GM23338 (cell line): ENCODE results near the gene LAMTOR4. TPM values are rescaled to one million over a fixed set of nuclear protein-coding genes. Genes with fewer than 3 reads are reported as not detected.

Experiments
- ATAC-seq: fragments of 200-7000 bp; cut with Tn5 transposase; 3 replicates; pipeline ENCODE4 v1.9.1; 2020
- DNase-seq: peaks from one replicate; pipeline ENCODE4 v3.0.0-alpha.2; 2015; ENCODE audit warnings: low spot score
- H2AFZ ChIP-seq: fragments of 200-600 bp; sonication (generic); 2 replicates; pipeline ENCODE4 v1.8.0; 2016; ENCODE audit warnings: antibody characterized with exemption, mild to moderate bottlenecking, moderate library complexity
- H3F3A ChIP-seq: fragments of 200-600 bp; sonication (generic); replicated peaks from 2 replicates; pipeline ENCODE4 v1.8.0; 2017; ENCODE audit warnings: antibody characterized with exemption, mixed run types, low read depth
- H3K27ac ChIP-seq: fragments of 200-600 bp; sonication (generic); 2 replicates; pipeline ENCODE4 v1.6.1; 2016; ENCODE audit warnings: low read depth
- H3K27me3 ChIP-seq: fragments of 200-600 bp; sonication (generic); 2 replicates; pipeline ENCODE4 v1.8.0; 2016; ENCODE audit warnings: mild to moderate bottlenecking, mixed run types, moderate library complexity; ENCODE audit not compliant: insufficient read depth
- H3K36me3 ChIP-seq: fragments of 200-600 bp; sonication (generic); 2 replicates; pipeline ENCODE4 v1.8.0; 2016; ENCODE audit warnings: mild to moderate bottlenecking; ENCODE audit not compliant: insufficient read depth
- H3K4me1 ChIP-seq: fragments of 200-600 bp; sonication (generic); 2 replicates; pipeline ENCODE4 v1.8.0; 2016; ENCODE audit warnings: mild to moderate bottlenecking, moderate library complexity; ENCODE audit not compliant: insufficient read depth
- H3K4me2 ChIP-seq: fragments of 200-600 bp; sonication (generic); 2 replicates; pipeline ENCODE4 v1.7.1; 2017; ENCODE audit warnings: mixed run types
- H3K4me3 ChIP-seq: fragments of 200-600 bp; sonication (generic); 2 replicates; pipeline ENCODE4 v1.6.1; 2016; ENCODE audit warnings: mixed run types
- H3K79me2 ChIP-seq: fragments of 200-600 bp; sonication (generic); replicated peaks from 2 replicates; pipeline ENCODE4 v1.8.0; 2017; ENCODE audit warnings: mild to moderate bottlenecking; ENCODE audit not compliant: insufficient read depth
- H3K9me2 ChIP-seq: fragments of 200-600 bp; sonication (generic); 2 replicates; pipeline ENCODE4 v1.8.0; 2017; ENCODE audit not compliant: insufficient read depth
- H4K20me1 ChIP-seq: fragments of 200-600 bp; sonication (generic); replicated peaks from 2 replicates; pipeline ENCODE4 v1.8.0; 2017; ENCODE audit warnings: mild to moderate bottlenecking; ENCODE audit not compliant: insufficient read depth
- H3K27ac Mint-ChIP-seq: 2 replicates; pipeline ENCODE4 v1.8.0; 2020; ENCODE audit warnings: inconsistent platforms, mild to moderate bottlenecking, moderate library complexity, mixed read lengths
- H3K27me3 Mint-ChIP-seq: 3 replicates; pipeline ENCODE4 v1.8.0; 2022; ENCODE audit warnings: low read depth, mild to moderate bottlenecking, moderate library complexity, mixed read lengths, inconsistent platforms; ENCODE audit not compliant: insufficient read depth, poor library complexity
- H3K36me3 Mint-ChIP-seq: 3 replicates; pipeline ENCODE4 v1.8.0; 2021; ENCODE audit warnings: low read depth, mild to moderate bottlenecking, inconsistent platforms, moderate library complexity, mixed read lengths
- H3K4me1 Mint-ChIP-seq: 3 replicates; pipeline ENCODE4 v1.8.0; 2020; ENCODE audit warnings: mild to moderate bottlenecking, inconsistent platforms, mixed read lengths
- H3K4me3 Mint-ChIP-seq: 3 replicates; pipeline ENCODE4 v1.8.0; 2021; ENCODE audit warnings: moderate library complexity, mild to moderate bottlenecking, inconsistent platforms, mixed read lengths
- H3K9me3 Mint-ChIP-seq: 3 replicates; pipeline ENCODE4 v1.8.0; 2020; ENCODE audit warnings: moderate library complexity, mild to moderate bottlenecking, inconsistent platforms, mixed read lengths
- CREB1 ChIP-seq: fragments of 250-450 bp; sonication (Bioruptor Pico); IDR thresholded peaks from 2 replicates; pipeline ENCODE4 v1.5.0; 2020; ENCODE audit warnings: low read depth, mild to moderate bottlenecking, moderate library complexity
- CTCF ChIP-seq, 2 experiments: fragments of 200-600 bp in 1 of 2; sonication (generic) in 1 of 2; conservative IDR thresholded peaks; 2 replicates each; pipeline versions ENCODE4 v1.5.1 to v1.6.1; 2016 to 2017; ENCODE audit warnings: antibody characterized with exemption in 2 of 2, low read depth in 2 of 2, mild to moderate bottlenecking in 2 of 2, moderate library complexity in 1 of 2
- ETS1 ChIP-seq: IDR thresholded peaks from 2 replicates; pipeline ENCODE4 v1.6.1; 2016; ENCODE audit warnings: antibody characterized with exemption
- EZH2 ChIP-seq: fragments of 200-600 bp; sonication (generic); IDR thresholded peaks from one replicate; pipeline ENCODE4 v1.8.0; 2017; ENCODE audit warnings: antibody characterized with exemption, mild to moderate bottlenecking, low read depth; ENCODE audit not compliant: unreplicated experiment
- EZH2phosphoT487 ChIP-seq: fragments of 200-600 bp; sonication (generic); IDR thresholded peaks from one replicate; pipeline ENCODE4 v1.8.1; 2018; ENCODE audit warnings: antibody characterized with exemption; ENCODE audit not compliant: unreplicated experiment
- JUNB ChIP-seq: IDR thresholded peaks from one replicate; pipeline ENCODE4 v1.6.1; 2016; ENCODE audit warnings: antibody characterized with exemption; ENCODE audit not compliant: unreplicated experiment
- NANOG ChIP-seq: IDR thresholded peaks from 2 replicates; pipeline ENCODE4 v1.6.1; 2016; ENCODE audit warnings: antibody characterized with exemption, borderline replicate concordance
- STAT1 ChIP-seq: IDR thresholded peaks from one replicate; pipeline ENCODE4 v1.6.1; 2016; ENCODE audit warnings: antibody characterized with exemption; ENCODE audit not compliant: unreplicated experiment
- ZNF114 ChIP-seq: fragments of 250-450 bp; sonication (Bioruptor Pico); IDR thresholded peaks from 2 replicates; pipeline ENCODE4 v1.5.0; 2020; ENCODE audit warnings: mild to moderate bottlenecking, moderate library complexity
- ZNF331 ChIP-seq: fragments of 250-450 bp; sonication (Bioruptor Pico); IDR thresholded peaks from 2 replicates; pipeline ENCODE4 v1.5.0; 2020; ENCODE audit warnings: low read depth, mild to moderate bottlenecking, moderate library complexity
- ZNF462 ChIP-seq: fragments of 250-450 bp; sonication (Bioruptor Pico); IDR thresholded peaks from 2 replicates; pipeline ENCODE4 v1.5.0; 2020; ENCODE audit warnings: mild to moderate bottlenecking, moderate library complexity
- polyA plus RNA-seq: library from polyadenylated mRNA; unstranded; fragments of >200 nt; fragmentation: Nextera tagmentation; extraction: Ambion mirVana; gene quantifications from 2 replicates; pipeline ENCODE4 v1.2.1, GENCODE V29; 2016
- total RNA-seq: library from RNA; depleted of rRNA; stranded (reverse); fragments of >200 nt; shearing (Covaris generic); gene quantifications from 2 replicates; pipeline ENCODE4 v1.2.3, GENCODE V29; 2014

LAMTOR4 gene
- total and polyA plus RNA-seq, 2 experiments from 2014 or later = 145 to 333 TPM

- Mint-ChIP-seq H3K4me1 (peaks cover 55% of the 10 kb centered on the region), H3K36me3 (peaks cover 19% of the 10 kb centered on the region), H3K9me3 (no peaks in the 10 kb centered on the region; the same call in 2 of the 3 replicates), H3K4me3 (peak overlapping the region; percentile 62), H3K27me3 (peaks cover 42% of the 10 kb centered on the region), H3K27ac (no peak overlapping the region)
- H2AFZ ChIP-seq = no peak overlapping the region
- peak overlapping the region; percentile 73 for H3K4me3 ChIP-seq
- ATAC-seq (no peak), DNase-seq (no peak)
- H3K9me2 ChIP-seq = no peaks in the 10 kb centered on the region
- H3K4me1 ChIP-seq = peaks cover 35% of the 10 kb centered on the region
- peaks cover 16% of the 10 kb centered on the region for H3K27me3 ChIP-seq
- H4K20me1 ChIP-seq = peaks cover 7% of the 10 kb centered on the region; the same call in 1 of the 2 replicates
- H3K36me3 ChIP-seq = peaks cover 4% of the 10 kb centered on the region; the same call in 1 of the 2 replicates
- TF ChIP-seq ZNF331 (CRISPR knock-in tag) = no peak
- no peak for TF ChIP-seq STAT1
- no peak for TF ChIP-seq ETS1
- no peak for TF ChIP-seq JUNB
- no peak for TF ChIP-seq EZH2
- TF ChIP-seq ZNF114 (CRISPR knock-in tag) = no peak
- no peak for TF ChIP-seq CREB1 (CRISPR knock-in tag)
- no peak for TF ChIP-seq NANOG
- TF ChIP-seq EZH2phosphoT487 = no peak
- no peak for TF ChIP-seq ZNF462
- no peak for TF ChIP-seq CTCF (conservative IDR thresholded peaks at IDR 0.05; ENCODE audit: low read depth in 2 of 2)
- H3K4me2 ChIP-seq = peak overlapping the region; percentile 90
- H3K27ac ChIP-seq = no peak overlapping the region
- peaks cover 28% of the 10 kb centered on the region for H3F3A ChIP-seq
- no peaks in the 10 kb centered on the region; the same call in 1 of the 2 replicates for H3K79me2 ChIP-seq
Observed at GRCh38 chr7:100170101-100170897, 21.6 kb downstream of the LAMTOR4 start.
